GM23338 (cell line): ENCODE data around the gene UCN3.

Experiments used
- CREB1 ChIP-seq: fragments of 250-450 bp; sonication (Bioruptor Pico); IDR thresholded peaks from 2 replicates; pipeline ENCODE4 v1.5.0; 2020; ENCODE audit warnings: low read depth, mild to moderate bottlenecking, moderate library complexity
- EZH2 ChIP-seq: fragments of 200-600 bp; sonication (generic); IDR thresholded peaks from one replicate; pipeline ENCODE4 v1.8.0; 2017; ENCODE audit warnings: antibody characterized with exemption, mild to moderate bottlenecking, low read depth; ENCODE audit not compliant: unreplicated experiment
- EZH2phosphoT487 ChIP-seq: fragments of 200-600 bp; sonication (generic); IDR thresholded peaks from one replicate; pipeline ENCODE4 v1.8.1; 2018; ENCODE audit warnings: antibody characterized with exemption; ENCODE audit not compliant: unreplicated experiment
- POLR2AphosphoS5 ChIP-seq: IDR thresholded peaks from 2 replicates; pipeline ENCODE4 v1.6.1; 2016; ENCODE audit warnings: antibody characterized with exemption, low read depth
- TF ChIP-seq, protein P1 (sequence below), 2 experiments: fragments of 200-600 bp in 1 of 2; sonication (generic) in 1 of 2; conservative IDR thresholded peaks; 2 replicates each; pipeline versions ENCODE4 v1.5.1 to v1.6.1; 2016 to 2017; ENCODE audit warnings: antibody characterized with exemption in 2 of 2, low read depth in 2 of 2, mild to moderate bottlenecking in 2 of 2, moderate library complexity in 1 of 2

GRCh38 chr10:5413012-5413938 lies 48.5 kb downstream of the UCN3 start:
- TF ChIP-seq POLR2AphosphoS5 (no peak), EZH2 (no peak), EZH2phosphoT487 (no peak), CREB1 (CRISPR knock-in tag) (no peak)
- TF ChIP-seq, protein P1, sequence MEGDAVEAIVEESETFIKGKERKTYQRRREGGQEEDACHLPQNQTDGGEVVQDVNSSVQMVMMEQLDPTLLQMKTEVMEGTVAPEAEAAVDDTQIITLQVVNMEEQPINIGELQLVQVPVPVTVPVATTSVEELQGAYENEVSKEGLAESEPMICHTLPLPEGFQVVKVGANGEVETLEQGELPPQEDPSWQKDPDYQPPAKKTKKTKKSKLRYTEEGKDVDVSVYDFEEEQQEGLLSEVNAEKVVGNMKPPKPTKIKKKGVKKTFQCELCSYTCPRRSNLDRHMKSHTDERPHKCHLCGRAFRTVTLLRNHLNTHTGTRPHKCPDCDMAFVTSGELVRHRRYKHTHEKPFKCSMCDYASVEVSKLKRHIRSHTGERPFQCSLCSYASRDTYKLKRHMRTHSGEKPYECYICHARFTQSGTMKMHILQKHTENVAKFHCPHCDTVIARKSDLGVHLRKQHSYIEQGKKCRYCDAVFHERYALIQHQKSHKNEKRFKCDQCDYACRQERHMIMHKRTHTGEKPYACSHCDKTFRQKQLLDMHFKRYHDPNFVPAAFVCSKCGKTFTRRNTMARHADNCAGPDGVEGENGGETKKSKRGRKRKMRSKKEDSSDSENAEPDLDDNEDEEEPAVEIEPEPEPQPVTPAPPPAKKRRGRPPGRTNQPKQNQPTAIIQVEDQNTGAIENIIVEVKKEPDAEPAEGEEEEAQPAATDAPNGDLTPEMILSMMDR (conservative IDR thresholded peaks at IDR 0.05; ENCODE audit: low read depth in 2 of 2): no peak
